ENCODE measurements around the gene FNBP1.
"Not testable (repeated sequence)": the region's sequence is repeated elsewhere in the genome, so short reads cannot be mapped to it uniquely, and the experiment has no call there.

FNBP1 gene

GRCh38 chr9:129988607-129989361 lies 54.2 kb downstream of the FNBP1 start:
- H3K27ac ChIP-seq (ENCODE audit: low read depth, low read length): peak overlapping the region; percentile 94
- no peaks in the 10 kb centered on the region for H3K9me2 ChIP-seq (replicated peaks; ENCODE audit: control insufficient read depth, low read length)
- peaks cover 96% of the 10 kb centered on the region for H3K4me1 ChIP-seq (ENCODE audit: control insufficient read depth, low read length)
- H3K4me3 ChIP-seq (ENCODE audit: low read length): peak overlapping the region; percentile 64
- peak overlapping the region; percentile 78 for H3K4me2 ChIP-seq (ENCODE audit: low read length)
- H3K27me3 ChIP-seq (ENCODE audit: control insufficient read depth, low read length): no peaks in the 10 kb centered on the region
- peaks cover 50% of the 10 kb centered on the region for H3K36me3 ChIP-seq (ENCODE audit: control insufficient read depth, low read length)
- no peaks in the 10 kb centered on the region for H3K9me3 ChIP-seq (ENCODE audit: control insufficient read depth, insufficient read depth, low read length)
- H3K79me2 ChIP-seq (ENCODE audit: control insufficient read depth, low read length): peaks cover 85% of the 10 kb centered on the region
- peaks cover 39% of the 10 kb centered on the region for H3F3A ChIP-seq (ENCODE audit: control insufficient read depth, insufficient read depth)
- TF ChIP-seq CTCF (IDR thresholded peaks at IDR 0.05; ENCODE audit: low read depth, low read length, poor library complexity, severe bottlenecking): no peak
- H4K20me1 ChIP-seq (ENCODE audit: control insufficient read depth, insufficient read depth, low read depth, low read length): no peaks in the 10 kb centered on the region

GRCh38 chr9:129987941-129988340 lies 55.0 kb downstream of the FNBP1 start:
- TF ChIP-seq EZH2phosphoT487 (IDR thresholded peaks at IDR 0.05; ENCODE audit: borderline replicate concordance, low read length): no peak
- TF ChIP-seq CTCF (IDR thresholded peaks at IDR 0.05; ENCODE audit: low read depth, low read length, poor library complexity, severe bottlenecking): no peak
- Histone ChIP-seq H3K4me2 (ENCODE audit: low read length) (peak overlapping the region; percentile 78), H3F3A (ENCODE audit: control insufficient read depth, insufficient read depth) (peaks cover 35% of the 10 kb centered on the region), H3K4me1 (ENCODE audit: control insufficient read depth, low read length) (peaks cover 96% of the 10 kb centered on the region), H3K27ac (ENCODE audit: low read depth, low read length) (peak overlapping the region; percentile 94), H3K27me3 (ENCODE audit: control insufficient read depth, low read length) (no peaks in the 10 kb centered on the region), H3K9me2 (replicated peaks; ENCODE audit: control insufficient read depth, low read length) (no peaks in the 10 kb centered on the region), H3K9me3 (ENCODE audit: control insufficient read depth, insufficient read depth, low read length) (no peaks in the 10 kb centered on the region), H3K36me3 (ENCODE audit: control insufficient read depth, low read length) (peaks cover 53% of the 10 kb centered on the region), H3K4me3 (ENCODE audit: low read length) (peak overlapping the region; percentile 47), H4K20me1 (ENCODE audit: control insufficient read depth, insufficient read depth, low read depth, low read length) (no peaks in the 10 kb centered on the region), H3K79me2 (ENCODE audit: control insufficient read depth, low read length) (peaks cover 86% of the 10 kb centered on the region)

DNA sequence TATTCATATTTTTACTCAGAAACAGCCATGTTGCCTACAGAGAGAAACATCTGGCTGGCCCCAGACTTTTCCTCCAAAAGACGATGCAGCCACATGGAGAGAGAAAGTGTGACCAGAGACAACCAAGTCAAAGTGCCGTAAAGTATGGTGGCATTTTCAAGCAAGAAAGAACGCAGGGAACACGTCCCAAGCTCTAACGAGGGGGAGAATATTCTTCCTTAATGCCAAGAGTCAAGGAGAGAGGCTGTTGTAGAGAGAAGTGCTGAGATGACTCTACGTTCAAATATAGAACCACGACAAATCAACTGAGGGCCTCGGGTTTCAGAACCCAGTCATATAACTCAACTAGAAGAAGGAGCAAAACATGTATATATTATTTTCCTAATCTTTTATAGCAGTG lies 55.9 kb downstream of the FNBP1 start:
- Histone ChIP-seq H3K4me2 (ENCODE audit: low read length) (peak overlapping the region; percentile 78), H3K9me2 (replicated peaks; ENCODE audit: control insufficient read depth, low read length) (no peaks in the 10 kb centered on the region), H3K9me3 (ENCODE audit: control insufficient read depth, insufficient read depth, low read length) (no peaks in the 10 kb centered on the region), H3K27ac (ENCODE audit: low read depth, low read length) (peak overlapping the region; percentile 94), H3K36me3 (ENCODE audit: control insufficient read depth, low read length) (peaks cover 51% of the 10 kb centered on the region), H3K27me3 (ENCODE audit: control insufficient read depth, low read length) (no peaks in the 10 kb centered on the region), H3F3A (ENCODE audit: control insufficient read depth, insufficient read depth) (peaks cover 32% of the 10 kb centered on the region), H3K79me2 (ENCODE audit: control insufficient read depth, low read length) (peaks cover 89% of the 10 kb centered on the region), H4K20me1 (ENCODE audit: control insufficient read depth, insufficient read depth, low read depth, low read length) (no peaks in the 10 kb centered on the region), H3K4me3 (ENCODE audit: low read length) (peak overlapping the region; percentile 47), H3K4me1 (ENCODE audit: control insufficient read depth, low read length) (peaks cover 95% of the 10 kb centered on the region)
- TF ChIP-seq EZH2phosphoT487 (IDR thresholded peaks at IDR 0.05; ENCODE audit: borderline replicate concordance, low read length) (no peak), CTCF (IDR thresholded peaks at IDR 0.05; ENCODE audit: low read depth, low read length, poor library complexity, severe bottlenecking) (no peak)

GRCh38 chr9:129984589-129984988 lies 58.4 kb downstream of the FNBP1 start:
- H3K9me2 ChIP-seq (replicated peaks; ENCODE audit: control insufficient read depth, low read length); H3F3A ChIP-seq (ENCODE audit: control insufficient read depth, insufficient read depth); H3K27me3 ChIP-seq (ENCODE audit: control insufficient read depth, low read length); H3K4me3 ChIP-seq (ENCODE audit: low read length); H3K9me3 ChIP-seq (ENCODE audit: control insufficient read depth, insufficient read depth, low read length); H4K20me1 ChIP-seq (ENCODE audit: control insufficient read depth, insufficient read depth, low read depth, low read length): not testable (repeated sequence)
- Histone ChIP-seq H3K79me2 (ENCODE audit: control insufficient read depth, low read length) (peaks cover 89% of the 10 kb centered on the region), H3K36me3 (ENCODE audit: control insufficient read depth, low read length) (peaks cover 50% of the 10 kb centered on the region), H3K4me2 (ENCODE audit: low read length) (peak overlapping the region; percentile 38; the same call in 1 of the 2 replicates), H3K4me1 (ENCODE audit: control insufficient read depth, low read length) (peaks cover 82% of the 10 kb centered on the region), H3K27ac (ENCODE audit: low read depth, low read length) (peak overlapping the region; percentile 23)

Measured in DOHH2 (cell line).